Psoas muscle (tissue), 8 donors: ENCODE results near the gene SNX10. TPM values are rescaled to one million over a fixed set of nuclear protein-coding genes. Genes with fewer than 3 reads are reported as not detected.

Experiments
- ATAC-seq, 4 donors: fragments of 200-7000 bp; cut with Tn5 transposase; one replicate each; pipeline ENCODE4 v1.9.1; 2020; ENCODE audit warnings: moderate library complexity in 3 of 4, mild to moderate bottlenecking in 2 of 4
- DNase-seq, 2 donors: peaks; one replicate each; pipeline ENCODE4 v3.0.0-alpha.2; 2020
- H3K27ac ChIP-seq: fragments of 200-600 bp; one replicate; pipeline ENCODE4 v1.8.0; 2022
- H3K27me3 ChIP-seq, 3 donors: fragments of 200-600 bp in 1 of 3; one replicate each; pipeline versions ENCODE4 v1.6.1 to v1.8.0; 2013 to 2022; ENCODE audit warnings: low read length in 2 of 3, mild to moderate bottlenecking in 2 of 3, moderate library complexity in 1 of 3; ENCODE audit not compliant: insufficient read depth in 3 of 3
- H3K36me3 ChIP-seq, 2 donors: fragments of 200-600 bp in 1 of 2; one replicate each; pipeline versions ENCODE4 v1.6.1 to v1.8.0; 2013 to 2022; ENCODE audit warnings: low read depth in 1 of 2, mild to moderate bottlenecking in 1 of 2, moderate library complexity in 1 of 2; ENCODE audit not compliant: insufficient read depth in 1 of 2
- H3K4me1 ChIP-seq: fragments of 200-600 bp; one replicate; pipeline ENCODE4 v1.8.0; 2022
- H3K4me3 ChIP-seq: fragments of 200-600 bp; one replicate; pipeline ENCODE4 v1.8.0; 2022; ENCODE audit warnings: mild to moderate bottlenecking
- H3K9me3 ChIP-seq: fragments of 200-600 bp; one replicate; pipeline ENCODE4 v1.8.0; 2022
- CTCF ChIP-seq: fragments of 200-600 bp; IDR thresholded peaks from one replicate; pipeline ENCODE4 v1.8.0; 2022; ENCODE audit warnings: antibody characterized with exemption
- WGBS, 3 donors: extraction: QIAGEN DNeasy Blood & Tissue Kit; methylation state at CpG; one replicate each; pipeline versions ENCODE4 v1.1.6 to v1.1.7; 2013; 5-methylcytosine and 5-hydroxymethylcytosine counted together
- intact Hi-C, 2 donors: fragments of 100-400 bp; cut with DNase I; formaldehyde crosslinking; loops; one replicate each; pipeline versions ENCODE4 v1.11.0 to v1.14.2; 2022
- polyA plus RNA-seq, 3 donors: library from polyadenylated mRNA; stranded (reverse); fragments of 200-250 nt; gene quantifications; one replicate each; pipeline ENCODE4 v1.2.3, GENCODE V29; 2013
- total RNA-seq, 4 donors: library from RNA; stranded (reverse); fragmentation: NEBNext Ultra II Directional in 2 of 4; extraction: Animal tissue kit (Norgen Biotek cat#: 25700) in 2 of 4; gene quantifications; one replicate each; pipeline versions ENCODE4 v1.2.1 to v1.2.4, GENCODE V29; 2021 to 2023
- donor health status: healthy with polysubstance abuse.
- donor health status: DM: no; HTN: no; CAD: no; lungs with moderate emphysema.
- donor health status: Bipolar disorder and iron deficiency.
- donor health status: healthy.
- donor health status: DM: yes; HTN: yes; CAD: no.
- donor health status: DM: no; HTN: no; CAD: no.
- donor health status: DM: no; HTN: no; CAD: no.
- donor health status: DM: yes; HTN: yes; CAD: no.

SNX10 gene
- total and polyA plus RNA-seq, 7 donors = 0.25 to 1.4 (median 0.97) TPM

DNA sequence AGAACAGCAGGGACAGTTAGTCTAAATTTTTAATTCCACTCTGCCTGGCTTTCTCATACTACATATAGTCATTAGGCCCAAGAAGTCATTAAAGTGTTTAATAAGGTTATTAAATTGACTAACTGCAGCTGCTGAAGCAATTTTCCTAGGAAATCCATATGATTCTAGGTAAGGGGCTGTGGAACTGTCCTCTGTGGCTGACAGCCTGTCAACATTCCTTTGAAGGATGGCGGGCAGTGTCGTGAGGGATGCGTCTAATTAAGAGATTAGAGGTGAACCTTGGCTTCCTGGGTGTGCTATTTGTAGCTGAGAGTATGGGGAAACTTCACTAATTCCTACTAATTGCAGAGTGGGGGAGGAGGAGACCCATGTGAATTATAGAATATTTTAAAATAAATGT lies 64.6 kb downstream of the SNX10 start:
- DNase-seq (no peak), ATAC-seq (no peak)
- Histone ChIP-seq H3K9me3 (no peaks in the 10 kb centered on the region), H3K36me3 (no peaks in the 10 kb centered on the region), H3K27ac (no peak overlapping the region), H3K4me1 (no peaks in the 10 kb centered on the region), H3K4me3 (no peak overlapping the region), H3K27me3 (no peaks in the 10 kb centered on the region)
- TF ChIP-seq CTCF = no peak
- intact Hi-C loops = no loop called here
- 91 to 94% (median 93%) methylated on average over 3 of the region's 3 CpGs for WGBS, 3 donors

DNA sequence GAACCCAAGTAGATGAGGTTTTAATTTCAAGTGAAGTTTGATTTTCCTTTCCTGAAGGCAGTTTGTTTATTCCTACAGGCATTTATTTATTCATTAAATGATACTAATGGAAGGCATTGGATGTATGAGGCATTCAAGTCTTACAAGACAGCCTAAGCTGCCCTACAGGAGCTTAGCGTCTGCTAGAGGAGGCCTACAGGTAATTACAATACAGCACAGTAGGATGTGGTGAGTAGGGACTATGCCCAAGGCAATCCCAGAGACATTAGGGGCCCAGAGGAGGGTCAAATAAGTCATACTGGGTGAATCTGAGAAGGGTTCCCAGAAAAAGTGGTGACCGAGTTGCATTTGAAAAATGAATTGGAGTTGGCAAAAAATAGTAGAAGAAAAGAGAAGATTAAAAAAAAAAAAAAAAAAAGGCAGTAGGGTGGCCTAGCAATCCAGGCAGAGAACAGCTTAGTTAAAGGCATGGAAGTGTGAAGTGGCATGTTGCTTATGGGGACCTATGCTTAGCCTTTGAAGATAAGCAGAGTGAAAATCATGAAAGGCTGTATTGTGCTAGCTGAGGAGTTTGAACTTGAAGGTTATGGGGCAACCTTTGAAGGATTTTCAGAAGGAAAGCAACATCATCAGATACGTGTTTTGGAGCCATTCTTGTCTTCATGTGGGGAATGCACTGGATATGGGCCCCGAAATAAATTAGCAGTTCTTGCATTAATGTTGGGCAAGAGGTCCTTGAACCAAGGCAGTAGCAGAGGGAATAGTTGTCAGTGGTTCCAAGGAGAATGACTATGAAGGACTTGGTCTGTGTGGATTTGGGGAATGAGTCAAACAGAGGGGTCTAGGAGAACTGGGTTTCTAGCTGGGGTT lies 65.5 kb downstream of the SNX10 start:
- H3K9me3 ChIP-seq = no peaks in the 10 kb centered on the region
- no peak overlapping the region for H3K4me3 ChIP-seq
- no peak for TF ChIP-seq CTCF
- no peak for ATAC-seq
- DNase-seq = no peak
- H3K36me3 ChIP-seq = no peaks in the 10 kb centered on the region
- 63 to 87% (median 84%) methylated on average over 4 of the region's 4 CpGs for WGBS, 3 donors
- H3K4me1 ChIP-seq = no peaks in the 10 kb centered on the region
- H3K27ac ChIP-seq = no peak overlapping the region
- no peaks in the 10 kb centered on the region for H3K27me3 ChIP-seq
- intact Hi-C loops = no loop called here

DNA sequence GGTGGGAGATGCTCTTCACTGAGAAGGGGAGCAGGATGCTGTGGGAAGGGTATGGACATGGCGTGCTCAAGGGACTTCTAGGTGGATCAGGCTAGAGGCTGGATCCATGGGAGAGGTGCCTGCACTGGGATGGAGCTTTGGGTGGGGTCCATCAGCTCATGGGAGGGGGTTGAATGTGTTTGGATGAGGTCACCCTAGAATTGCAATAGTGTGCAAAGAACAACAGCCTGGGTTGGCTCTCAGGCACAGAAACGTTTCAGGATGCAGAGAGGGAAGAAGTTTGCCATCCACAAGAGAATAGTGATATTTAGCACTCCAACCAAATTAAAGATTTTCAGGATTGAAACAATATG lies 66.1 kb downstream of the SNX10 start:
- Histone ChIP-seq H3K4me3 (no peak overlapping the region), H3K27ac (no peak overlapping the region), H3K4me1 (no peaks in the 10 kb centered on the region), H3K36me3 (no peaks in the 10 kb centered on the region), H3K27me3 (no peaks in the 10 kb centered on the region), H3K9me3 (no peaks in the 10 kb centered on the region)
- ATAC-seq = no peak
- DNase-seq = no peak
- TF ChIP-seq CTCF = no peak
- 75 to 81% (median 81%) methylated on average over 2 of the region's 2 CpGs for WGBS, 3 donors
- intact Hi-C loops = no loop called here

DNA sequence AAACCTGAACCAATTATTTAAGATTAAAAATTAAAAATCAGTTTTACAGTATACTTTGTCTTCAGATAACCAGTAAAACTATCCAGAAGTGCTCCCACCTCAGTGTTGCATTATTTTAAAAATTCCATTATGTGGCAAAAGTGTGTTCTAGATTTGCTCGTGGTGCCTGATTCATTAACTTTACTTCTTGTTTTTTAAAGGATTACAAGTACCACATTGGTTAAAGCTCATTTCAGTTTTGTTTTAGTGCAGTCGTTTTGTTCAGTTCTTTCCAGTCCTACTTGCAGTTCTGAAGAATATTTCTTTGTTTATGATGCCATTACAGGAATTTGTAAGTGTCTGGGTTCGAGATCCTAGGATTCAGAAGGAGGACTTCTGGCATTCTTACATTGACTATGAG lies 69.0 kb downstream of the SNX10 start:
- no peaks in the 10 kb centered on the region for H3K36me3 ChIP-seq
- H3K4me1 ChIP-seq = no peaks in the 10 kb centered on the region
- TF ChIP-seq CTCF = no peak
- 71 to 82% (median 78%) methylated on average over 3 of the region's 3 CpGs for WGBS, 3 donors
- intact Hi-C loops = loop anchor here (10.0 kb wide), 2 partner anchors 796 to 1106 kb away; no protein-coding TSS in a partner anchor
- H3K4me3 ChIP-seq = no peak overlapping the region
- no peaks in the 10 kb centered on the region for H3K27me3 ChIP-seq
- no peaks in the 10 kb centered on the region for H3K9me3 ChIP-seq
- DNase-seq = no peak
- no peak for ATAC-seq
- H3K27ac ChIP-seq = no peak overlapping the region
